PC-9 (cell line): Measurements from ENCODE around the gene FAM89B. TPM values are rescaled to one million over a fixed set of nuclear protein-coding genes. Genes with fewer than 3 reads are reported as not detected.

Source experiments
- BruUV-seq: library from RNA; stranded (reverse); fragments of 400-500 nt; replicated peaks from 2 replicates; lab custom pipeline; 2021; lab: Mats Ljungman, UMichigan
- CTCF ChIA-PET: fragments of 300-600 bp; sonication (Branson Sonifier 250); formaldehyde crosslinking; loops from one replicate; lab custom pipeline; 2022; ENCODE audit warnings: antibody characterized with exemption; lab: Charles Lee
- POLR2A ChIA-PET: fragments of 300-600 bp; sonication (Branson Sonifier 250); formaldehyde crosslinking; loops from one replicate; lab custom pipeline; 2022; ENCODE audit warnings: antibody characterized with exemption; ENCODE audit not compliant: unreplicated experiment; lab: Charles Lee
- DNase-seq, 2 experiments: peaks; one replicate each; pipeline versions ENCODE4 v3.0.0 to v3.0.0-alpha.2; 2015 to 2022; ENCODE audit warnings: mixed read lengths in 1 of 2
- H2AFZ ChIP-seq: fragments of 200-600 bp; sonication (generic); 2 replicates; pipeline ENCODE4 v1.8.1; 2017; ENCODE audit warnings: antibody characterized with exemption
- H3F3A ChIP-seq: fragments of 200-600 bp; sonication (generic); 2 replicates; pipeline ENCODE4 v1.8.1; 2017; ENCODE audit warnings: antibody characterized with exemption, mild to moderate bottlenecking, low read depth; ENCODE audit not compliant: insufficient read depth
- H3K27ac ChIP-seq: fragments of 200-600 bp; sonication (generic); 2 replicates; pipeline ENCODE4 v1.6.1; 2016; ENCODE audit warnings: mixed run types
- H3K27me3 ChIP-seq: fragments of 200-600 bp; sonication (generic); 2 replicates; pipeline ENCODE4 v1.6.1; 2016; ENCODE audit warnings: low read depth, mixed run types; ENCODE audit not compliant: insufficient read depth
- H3K36me3 ChIP-seq: fragments of 200-600 bp; sonication (generic); 2 replicates; pipeline ENCODE4 v1.6.1; 2016; ENCODE audit warnings: low read depth, mixed run types
- H3K4me1 ChIP-seq: fragments of 200-600 bp; sonication (generic); replicated peaks from 2 replicates; pipeline ENCODE4 v1.6.1; 2016; ENCODE audit warnings: mixed run types; ENCODE audit not compliant: insufficient read depth
- H3K4me2 ChIP-seq: fragments of 200-600 bp; sonication (generic); 2 replicates; pipeline ENCODE4 v1.6.1; 2017; ENCODE audit warnings: mixed run types
- H3K4me3 ChIP-seq: fragments of 200-600 bp; sonication (generic); 2 replicates; pipeline ENCODE4 v1.6.1; 2016; ENCODE audit warnings: mixed run types
- H3K79me2 ChIP-seq: fragments of 200-600 bp; sonication (generic); 2 replicates; pipeline ENCODE4 v1.6.1; 2017; ENCODE audit warnings: low read depth, mixed run types
- H3K9me2 ChIP-seq: fragments of 200-600 bp; sonication (generic); 2 replicates; pipeline ENCODE4 v1.8.1; 2017; ENCODE audit warnings: mild to moderate bottlenecking; ENCODE audit not compliant: insufficient read depth
- H3K9me3 ChIP-seq: fragments of 200-600 bp; sonication (generic); 2 replicates; pipeline ENCODE4 v1.8.1; 2016; ENCODE audit warnings: low read depth; ENCODE audit not compliant: insufficient read depth
- H4K20me1 ChIP-seq: fragments of 200-600 bp; sonication (generic); 2 replicates; pipeline ENCODE4 v1.8.1; 2017; ENCODE audit not compliant: insufficient read depth
- CTCF ChIP-seq: fragments of 200-600 bp; sonication (generic); conservative IDR thresholded peaks from 2 replicates; pipeline ENCODE4 v1.6.1; 2017; ENCODE audit warnings: mixed run types, antibody characterized with exemption, mild to moderate bottlenecking, moderate library complexity
- EZH2 ChIP-seq: fragments of 200-600 bp; sonication (generic); IDR thresholded peaks from 2 replicates; pipeline ENCODE4 v1.8.0; 2017; ENCODE audit warnings: antibody characterized with exemption, low read depth
- intact Hi-C: fragments of 100-400 bp; cut with micrococcal nuclease; formaldehyde crosslinking; loops from one replicate; pipeline ENCODE4 v1.10.0; 2022; ENCODE audit not compliant: unreplicated experiment
- total RNA-seq: library from RNA; stranded (reverse); gene quantifications from 2 replicates; pipeline ENCODE4 v1.2.3, GENCODE V29; 2021

FAM89B gene
- total RNA-seq, 1 experiment from 2014 or later, result 53.3 TPM

- ChIA-PET CTCF (no interaction called here), POLR2A (no interaction called here)
- H2AFZ ChIP-seq, result no peak overlapping the region
- no peak overlapping the region for H3K4me2 ChIP-seq
- no peaks in the 10 kb centered on the region for H3K4me1 ChIP-seq
- H3K4me3 ChIP-seq, result no peak overlapping the region
- BruUV-seq, result no TSS peak
- intact Hi-C loops, result no loop called here
- peaks cover 62% of the 10 kb centered on the region for H3F3A ChIP-seq
- peaks cover 17% of the 10 kb centered on the region for H4K20me1 ChIP-seq
- no peaks in the 10 kb centered on the region for H3K9me2 ChIP-seq
- no peaks in the 10 kb centered on the region for H3K79me2 ChIP-seq
- peaks cover 24% of the 10 kb centered on the region for H3K36me3 ChIP-seq
- H3K27me3 ChIP-seq, result no peaks in the 10 kb centered on the region
- DNase-seq, result no peak
- no peaks in the 10 kb centered on the region for H3K9me3 ChIP-seq
- no peak overlapping the region for H3K27ac ChIP-seq
- TF ChIP-seq EZH2, result no peak
- TF ChIP-seq CTCF, result no peak
Measured at GRCh38 chr11:65535102-65535501, 37.2 kb upstream of the FAM89B start.

- TF ChIP-seq EZH2 (no peak), CTCF (no peak)
- POLR2A ChIA-PET, result no interaction called here
- no peaks in the 10 kb centered on the region for H3K9me2 ChIP-seq
- no TSS peak for BruUV-seq
- intact Hi-C loops, result no loop called here
- H3K4me1 ChIP-seq, result peaks cover 11% of the 10 kb centered on the region
- peaks cover 11% of the 10 kb centered on the region for H3K36me3 ChIP-seq
- no peaks in the 10 kb centered on the region for H3K27me3 ChIP-seq
- no peaks in the 10 kb centered on the region for H3K9me3 ChIP-seq
- H3K79me2 ChIP-seq, result no peaks in the 10 kb centered on the region
- no peak overlapping the region for H3K27ac ChIP-seq
- no peak for DNase-seq
- no peak overlapping the region for H2AFZ ChIP-seq
- H3K4me3 ChIP-seq, result no peak overlapping the region
- CTCF ChIA-PET, result no interaction called here
- H3F3A ChIP-seq, result peaks cover 70% of the 10 kb centered on the region
- H3K4me2 ChIP-seq, result no peak overlapping the region
- H4K20me1 ChIP-seq, result peaks cover 18% of the 10 kb centered on the region
Measured at GRCh38 chr11:65536412-65537295, 35.7 kb upstream of the FAM89B start.

GRCh38 chr11:65537296-65537597, 35.1 kb upstream of the FAM89B start:
- Histone ChIP-seq H2AFZ (no peak overlapping the region), H3K4me2 (no peak overlapping the region), H3K9me2 (no peaks in the 10 kb centered on the region), H3F3A (peaks cover 72% of the 10 kb centered on the region), H4K20me1 (peaks cover 22% of the 10 kb centered on the region), H3K4me3 (no peak overlapping the region), H3K79me2 (no peaks in the 10 kb centered on the region), H3K4me1 (peaks cover 16% of the 10 kb centered on the region), H3K27me3 (no peaks in the 10 kb centered on the region), H3K27ac (no peak overlapping the region), H3K9me3 (no peaks in the 10 kb centered on the region), H3K36me3 (peaks cover 11% of the 10 kb centered on the region)
- intact Hi-C loops, result no loop called here
- CTCF ChIA-PET, result no interaction called here
- no TSS peak for BruUV-seq
- no peak for DNase-seq
- POLR2A ChIA-PET, result no interaction called here
- TF ChIP-seq EZH2, result no peak
- TF ChIP-seq CTCF, result no peak
